K562 (cell line): ENCODE data around the gene SOWAHA. TPM values are rescaled to one million over a fixed set of nuclear protein-coding genes. Genes with fewer than 3 reads are reported as not detected.

Experiments used
- ATAC-seq: fragments of 200-7000 bp; cut with Tn5 transposase; 3 replicates; pipeline ENCODE4 v1.9.1; 2020; ENCODE audit warnings: moderate library complexity
- BruUV-seq: library from RNA; stranded (reverse); fragments of 400-500 nt; replicated peaks from 2 replicates; lab custom pipeline; 2021; lab: Mats Ljungman, UMichigan
- CTCF ChIA-PET: fragments of 300-600 bp; formaldehyde crosslinking; extraction: SDS; loops from one replicate; lab custom pipeline; 2021; ENCODE audit warnings: low intra/inter-chr PET ratio; lab: Yijun Ruan, JAX
- POLR2A ChIA-PET: fragments of 300-600, 350-650 bp; sonication (Branson Sonifier 250); formaldehyde crosslinking; extraction: SDS; loops from one replicate; lab custom pipeline; 2021; ENCODE audit warnings: antibody characterized with exemption, inconsistent platforms; lab: Yijun Ruan, JAX
- DNase-seq, 4 experiments: peaks; one replicate each; pipeline versions ENCODE4 v3.0.0 to v3.0.0-alpha.2; 2011 to 2018; ENCODE audit warnings: low spot score in 3 of 4, mixed read lengths in 3 of 4; ENCODE audit errors: extremely low read depth in 1 of 4
- FAIRE-seq: peaks from 2 replicates; lab custom pipeline; 2011; peaks lifted over from hg19 to GRCh38; lab: Jason Lieb, UNC
- H2AFZ ChIP-seq: 2 replicates; pipeline ENCODE4 v1.6.0; 2011; ENCODE audit warnings: low read depth, low read length, control low read depth, inconsistent platforms
- H3K27ac ChIP-seq: fragments of 200-600 bp; 3 replicates; pipeline ENCODE4 v1.8.0; 2011; ENCODE audit warnings: low read depth, mild to moderate bottlenecking, control low read depth, inconsistent platforms, low read length, moderate library complexity, mixed read lengths; ENCODE audit errors: extremely low read depth
- H3K27me3 ChIP-seq, 2 experiments: fragments of 300-600 bp in 1 of 2; 2 replicates in 1 of 2; 3 replicates in 1 of 2; pipeline versions ENCODE4 v1.6.0 to v1.8.0; 2011; ENCODE audit warnings: inconsistent platforms in 2 of 2, low read length in 2 of 2, mild to moderate bottlenecking in 1 of 2, mixed read lengths in 1 of 2, moderate library complexity in 1 of 2; ENCODE audit not compliant: control insufficient read depth in 2 of 2, insufficient read depth in 2 of 2
- H3K36me3 ChIP-seq: fragments of 300-600 bp; 3 replicates; pipeline ENCODE4 v1.8.0; 2011; ENCODE audit warnings: mild to moderate bottlenecking, low read length, inconsistent platforms; ENCODE audit not compliant: control insufficient read depth, insufficient read depth
- H3K4me1 ChIP-seq, 2 experiments: fragments of 200-600 bp in 1 of 2; replicated peaks in 1 of 2; 2 replicates in 1 of 2; 3 replicates in 1 of 2; pipeline versions ENCODE4 v1.5.1 to v1.8.0; 2011; ENCODE audit warnings: inconsistent platforms in 2 of 2, low read length in 2 of 2, mild to moderate bottlenecking in 1 of 2, mixed read lengths in 1 of 2, moderate library complexity in 1 of 2; ENCODE audit not compliant: control insufficient read depth in 2 of 2, insufficient read depth in 2 of 2
- H3K4me2 ChIP-seq: 2 replicates; pipeline ENCODE4 v1.6.1; 2011; ENCODE audit warnings: low read length, control low read depth, inconsistent platforms, mixed read lengths; ENCODE audit not compliant: insufficient read depth
- H3K4me3 ChIP-seq: fragments of 200-600 bp; sonication (generic), shearing (Covaris generic); 2 replicates; pipeline ENCODE4 v1.5.1; 2016; ENCODE audit warnings: control low read depth, inconsistent platforms
- H3K79me2 ChIP-seq: fragments of 200-600 bp; 3 replicates; pipeline ENCODE4 v1.8.0; 2011; ENCODE audit warnings: low read length, inconsistent platforms; ENCODE audit not compliant: control insufficient read depth, insufficient read depth
- H3K9ac ChIP-seq, 2 experiments: 2 replicates each; pipeline versions ENCODE4 v1.6.0 to v1.6.1; 2011; ENCODE audit warnings: low read depth in 2 of 2, low read length in 2 of 2, control low read depth in 1 of 2, inconsistent platforms in 1 of 2, mild to moderate bottlenecking in 1 of 2, mixed read lengths in 1 of 2; ENCODE audit not compliant: insufficient read depth in 1 of 2
- H3K9me1 ChIP-seq: one replicate; pipeline ENCODE4 v1.6.0; 2011; ENCODE audit warnings: inconsistent platforms, mild to moderate bottlenecking, low read length, moderate library complexity; ENCODE audit not compliant: control insufficient read depth, insufficient read depth
- H3K9me3 ChIP-seq: replicated peaks from 2 replicates; pipeline ENCODE4 v1.5.1; 2011; ENCODE audit warnings: low read depth, low read length, inconsistent platforms; ENCODE audit not compliant: control insufficient read depth, insufficient read depth
- H4K20me1 ChIP-seq: replicated peaks from 2 replicates; pipeline ENCODE4 v1.6.1; 2011; ENCODE audit warnings: low read length, inconsistent platforms, mixed read lengths; ENCODE audit not compliant: control insufficient read depth, insufficient read depth
- ATF1 ChIP-seq, 2 experiments: fragments of 450-650 bp in 1 of 2; IDR thresholded peaks; 2 replicates each; pipeline ENCODE4 v1.6.1; 2016; ENCODE audit warnings: missing compliant biosample characterization in 1 of 2, missing genetic modification characterization in 1 of 2
- BRF1 ChIP-seq: IDR thresholded peaks from 3 replicates; pipeline ENCODE4 v1.6.1; 2011; ENCODE audit warnings: borderline replicate concordance, mild to moderate bottlenecking; ENCODE audit not compliant: insufficient read length; ENCODE audit errors: extremely low read depth
- CBFA2T3 ChIP-seq: fragments of 450-650 bp; IDR thresholded peaks from 2 replicates; pipeline ENCODE4 v1.6.1; 2017
- ELF2 ChIP-seq: fragments of 250-450 bp; sonication (Bioruptor Pico); IDR thresholded peaks from 2 replicates; pipeline ENCODE4 v1.5.0; 2021; ENCODE audit warnings: mild to moderate bottlenecking
- ERF ChIP-seq: fragments of 450-650 bp; formaldehyde crosslinking; IDR thresholded peaks from 2 replicates; pipeline ENCODE4 v1.4.0; 2020; ENCODE audit warnings: mild to moderate bottlenecking, mixed read lengths
- HDAC3 ChIP-seq: fragments of 450-650 bp; IDR thresholded peaks from 2 replicates; pipeline ENCODE4 v1.6.1; 2018; ENCODE audit warnings: borderline replicate concordance, mild to moderate bottlenecking, moderate library complexity; ENCODE audit not compliant: partially characterized antibody
- MTA2 ChIP-seq: fragments of 450-650 bp; IDR thresholded peaks from 2 replicates; pipeline ENCODE4 v1.6.1; 2016; ENCODE audit warnings: low read depth
- NR2C2 ChIP-seq, 2 experiments: fragments of 200-800 bp in 1 of 2; sonication (Bioruptor generic) in 1 of 2; sonication (generic) in 1 of 2; formaldehyde crosslinking in 1 of 2; IDR thresholded peaks; 2 replicates each; pipeline versions ENCODE4 v1.6.1 to v1.8.0; 2016 to 2022; ENCODE audit warnings: mild to moderate bottlenecking in 1 of 2, missing compliant biosample characterization in 1 of 2, missing genetic modification characterization in 1 of 2, missing genetic modification reagents in 1 of 2
- RCOR1 ChIP-seq, 2 experiments: IDR thresholded peaks; 2 replicates each; pipeline ENCODE4 v1.6.1; 2012; ENCODE audit warnings: low read depth in 2 of 2, low read length in 2 of 2, borderline replicate concordance in 1 of 2, improper control_type of control experiment in 1 of 2
- RFX7 ChIP-seq: fragments of 250-450 bp; sonication (Bioruptor Pico); IDR thresholded peaks from 2 replicates; pipeline ENCODE4 v1.5.1; 2021; ENCODE audit warnings: mild to moderate bottlenecking
- SMAD4 ChIP-seq: fragments of 250-450 bp; sonication (Bioruptor Pico); conservative IDR thresholded peaks from 2 replicates; pipeline ENCODE4 v1.8.0; 2021; ENCODE audit warnings: inconsistent platforms, mild to moderate bottlenecking, moderate library complexity
- TBP ChIP-seq: optimal IDR thresholded peaks from 2 replicates; pipeline ENCODE3; 2011; ENCODE audit warnings: low read depth, low read length, improper control_type of control experiment
- TEAD4 ChIP-seq, 2 experiments: sonication (generic) in 1 of 2; formaldehyde crosslinking in 1 of 2; IDR thresholded peaks; 2 replicates each; pipeline versions ENCODE4 v1.6.1 to v1.8.0; 2012 to 2022; ENCODE audit warnings: borderline replicate concordance in 1 of 2, inconsistent platforms in 1 of 2, low read length in 1 of 2, mild to moderate bottlenecking in 1 of 2, missing genetic modification reagents in 1 of 2
- ZNF551 ChIP-seq: fragments of 250-450 bp; sonication (Bioruptor Pico); IDR thresholded peaks from 2 replicates; pipeline ENCODE4 v1.5.0; 2021; ENCODE audit warnings: mild to moderate bottlenecking, moderate library complexity
- ZNF830 ChIP-seq: fragments of 250-450 bp; sonication (Bioruptor Pico); IDR thresholded peaks from 2 replicates; pipeline ENCODE4 v1.5.0; 2021; ENCODE audit warnings: mild to moderate bottlenecking
- WGBS: fragments of 100-300 bp; shearing (Covaris generic); methylation state at CpG from one replicate; pipeline ENCODE4 v1.1.6; 2016; ENCODE audit warnings: low coverage, mixed read lengths; ENCODE audit not compliant: insufficient coverage; ENCODE audit errors: missing lambda C conversion rate; 5-methylcytosine and 5-hydroxymethylcytosine counted together
- in situ Hi-C: fragments of 300-500 bp; cut with MboI; formaldehyde crosslinking; loops from 4 replicates; pipeline ENCODE4 v1.15.0; 2018; ENCODE audit warnings: inconsistent platforms, mixed read lengths
- intact Hi-C: fragments of 100-400 bp; cut with micrococcal nuclease; formaldehyde crosslinking; loops from 2 replicates; pipeline ENCODE4 v1.14.2; 2022
- polyA plus RNA-seq, 8 experiments: library from polyadenylated mRNA; depleted of rRNA in 4 of 8; stranded (reverse) in 5 of 8; unstranded in 3 of 8; fragments of >200 nt; fragmentation: Nextera tagmentation in 2 of 8; fragmentation: Illumina TruSeq in 1 of 8; extraction: Ambion mirVana in 2 of 8; extraction: Trizol in 1 of 8; gene quantifications; 2 replicates each; pipeline versions ENCODE4 v1.2.1 to v1.2.3, GENCODE V29; 2011 to 2014; ENCODE audit warnings: inconsistent platforms in 1 of 8, missing spikeins in 1 of 8
- total RNA-seq, 7 experiments: library from RNA; depleted of rRNA in 6 of 7; stranded (reverse); fragments of >200 nt in 6 of 7; fragmentation: Illumina TruSeq in 2 of 7; extraction: Trizol in 2 of 7; gene quantifications; 2 replicates each; pipeline versions ENCODE4 v1.2.1 to v1.2.3, GENCODE V29; 2011 to 2021; ENCODE audit warnings: low replicate concordance in 1 of 7
- TF ChIP-seq, protein P1 (sequence below): fragments of 450-650 bp; IDR thresholded peaks from 2 replicates; pipeline ENCODE4 v1.6.1; 2016
- TF ChIP-seq, protein P2 (sequence below): fragments of 450-650 bp; IDR thresholded peaks from 2 replicates; pipeline ENCODE4 v1.6.1; 2018; ENCODE audit not compliant: partially characterized antibody

Gene SOWAHA
- total and polyA plus RNA-seq, 9 of the 15 experiments (the other 6 are each of a cell fraction or from before 2014, with no cell fraction given) = not detected

DNA sequence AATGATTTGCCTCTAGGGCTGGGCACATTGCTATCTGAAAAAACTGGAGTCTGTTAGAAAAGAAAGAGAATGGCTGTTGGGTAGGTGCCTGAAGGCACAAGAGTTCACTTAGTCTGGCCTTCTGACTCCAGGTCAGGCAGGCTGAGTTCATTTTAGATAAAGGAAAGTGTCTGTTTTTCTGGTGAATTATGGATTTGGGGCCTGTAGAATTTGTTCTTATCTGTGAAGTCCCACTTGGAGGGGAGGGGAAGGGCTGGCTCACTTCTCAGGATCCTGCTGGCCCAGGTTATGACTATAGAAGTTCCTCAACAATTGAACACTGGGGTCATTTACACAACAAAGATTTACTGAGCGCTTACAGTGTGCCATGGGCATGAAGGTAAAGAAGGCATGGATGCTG is 24.6 kb upstream of the SOWAHA start:
- Histone ChIP-seq H3K4me2 (peak overlapping the region; percentile 51), H3K4me1 (peaks cover 38 to 60% of the 10 kb centered on the region in 2 experiments), H2AFZ (peak overlapping the region; percentile 44), H3K36me3 (no peaks in the 10 kb centered on the region), H4K20me1 (no peaks in the 10 kb centered on the region), H3K79me2 (no peaks in the 10 kb centered on the region), H3K9me1 (no peaks in the 10 kb centered on the region), H3K27ac (peak overlapping the region; percentile 58), H3K27me3 (no peaks in the 10 kb centered on the region), H3K9ac (peak overlapping the region; percentile 17 to 82; a peak in 2 of 4 replicates), H3K4me3 (no peak overlapping the region), H3K9me3 (no peaks in the 10 kb centered on the region)
- DNase-seq = peak in 3 of 4 experiments; percentile 43 to 88 (median 78)
- in situ Hi-C loops = loop anchor here (10.0 kb wide), 1 partner anchor 1826 kb away; no protein-coding TSS in a partner anchor
- ATAC-seq = peak; percentile 78
- intact Hi-C loops = no loop called here
- POLR2A ChIA-PET = interaction anchor here (1.0 to 1.3 kb wide), 3 partner anchors 10 to 15 kb away, joined by 3 to 10 read pairs (median 4); partner anchors contain the start of gene SEPTIN8
- CTCF ChIA-PET = no interaction called here
- BruUV-seq = no TSS peak
- WGBS = 0% methylated on average over 1 of the region's 1 CpG
- peak; percentile 79 for FAIRE-seq
- TF ChIP-seq SMAD4 = peak; percentile 76
- no peak for TF ChIP-seq ELF2
- TF ChIP-seq TEAD4 (IDR thresholded peaks at IDR 0.05; ENCODE audit: low read length) = peak; percentile 53; the same call in 1 of the 2 replicates
- no peak for TF ChIP-seq TEAD4 (CRISPR knock-in tag; IDR thresholded peaks at IDR 0.05; ENCODE audit: borderline replicate concordance)
- TF ChIP-seq, protein P1, sequence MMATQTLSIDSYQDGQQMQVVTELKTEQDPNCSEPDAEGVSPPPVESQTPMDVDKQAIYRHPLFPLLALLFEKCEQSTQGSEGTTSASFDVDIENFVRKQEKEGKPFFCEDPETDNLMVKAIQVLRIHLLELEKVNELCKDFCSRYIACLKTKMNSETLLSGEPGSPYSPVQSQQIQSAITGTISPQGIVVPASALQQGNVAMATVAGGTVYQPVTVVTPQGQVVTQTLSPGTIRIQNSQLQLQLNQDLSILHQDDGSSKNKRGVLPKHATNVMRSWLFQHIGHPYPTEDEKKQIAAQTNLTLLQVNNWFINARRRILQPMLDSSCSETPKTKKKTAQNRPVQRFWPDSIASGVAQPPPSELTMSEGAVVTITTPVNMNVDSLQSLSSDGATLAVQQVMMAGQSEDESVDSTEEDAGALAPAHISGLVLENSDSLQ = peak; percentile 88
- no peak for TF ChIP-seq ATF1 (CRISPR knock-in tag; IDR thresholded peaks at IDR 0.05)
- no peak for TF ChIP-seq ATF1 (tag; IDR thresholded peaks at IDR 0.05)
- no peak for TF ChIP-seq NR2C2 (CRISPR knock-in tag; IDR thresholded peaks at IDR 0.05)
- peak; percentile 84 for TF ChIP-seq NR2C2 (tag; IDR thresholded peaks at IDR 0.05)
- TF ChIP-seq HDAC3 = peak; percentile 46
- no peak for TF ChIP-seq BRF1
- TF ChIP-seq TBP = peak; percentile 44
- no peak for TF ChIP-seq ZNF830 (CRISPR knock-in tag)
- peak in 1 of 2 experiments; percentile 75; a peak in 1 of 4 replicates for TF ChIP-seq RCOR1 (IDR thresholded peaks at IDR 0.05; ENCODE audit: borderline replicate concordance in 1 of 2, low read depth in 2 of 2, low read length in 2 of 2)
- TF ChIP-seq, protein P2, sequence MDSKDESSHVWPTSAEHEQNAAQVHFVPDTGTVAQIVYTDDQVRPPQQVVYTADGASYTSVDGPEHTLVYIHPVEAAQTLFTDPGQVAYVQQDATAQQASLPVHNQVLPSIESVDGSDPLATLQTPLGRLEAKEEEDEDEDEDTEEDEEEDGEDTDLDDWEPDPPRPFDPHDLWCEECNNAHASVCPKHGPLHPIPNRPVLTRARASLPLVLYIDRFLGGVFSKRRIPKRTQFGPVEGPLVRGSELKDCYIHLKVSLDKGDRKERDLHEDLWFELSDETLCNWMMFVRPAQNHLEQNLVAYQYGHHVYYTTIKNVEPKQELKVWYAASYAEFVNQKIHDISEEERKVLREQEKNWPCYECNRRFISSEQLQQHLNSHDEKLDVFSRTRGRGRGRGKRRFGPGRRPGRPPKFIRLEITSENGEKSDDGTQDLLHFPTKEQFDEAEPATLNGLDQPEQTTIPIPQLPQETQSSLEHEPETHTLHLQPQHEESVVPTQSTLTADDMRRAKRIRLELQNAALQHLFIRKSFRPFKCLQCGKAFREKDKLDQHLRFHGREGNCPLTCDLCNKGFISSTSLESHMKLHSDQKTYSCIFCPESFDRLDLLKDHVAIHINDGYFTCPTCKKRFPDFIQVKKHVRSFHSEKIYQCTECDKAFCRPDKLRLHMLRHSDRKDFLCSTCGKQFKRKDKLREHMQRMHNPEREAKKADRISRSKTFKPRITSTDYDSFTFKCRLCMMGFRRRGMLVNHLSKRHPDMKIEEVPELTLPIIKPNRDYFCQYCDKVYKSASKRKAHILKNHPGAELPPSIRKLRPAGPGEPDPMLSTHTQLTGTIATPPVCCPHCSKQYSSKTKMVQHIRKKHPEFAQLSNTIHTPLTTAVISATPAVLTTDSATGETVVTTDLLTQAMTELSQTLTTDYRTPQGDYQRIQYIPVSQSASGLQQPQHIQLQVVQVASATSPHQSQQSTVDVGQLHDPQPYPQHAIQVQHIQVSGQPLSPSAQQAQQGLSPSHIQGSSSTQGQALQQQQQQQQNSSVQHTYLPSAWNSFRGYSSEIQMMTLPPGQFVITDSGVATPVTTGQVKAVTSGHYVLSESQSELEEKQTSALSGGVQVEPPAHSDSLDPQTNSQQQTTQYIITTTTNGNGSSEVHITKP = peak; percentile 17
- peak; percentile 86 for TF ChIP-seq CBFA2T3
- peak; percentile 48 for TF ChIP-seq MTA2
- TF ChIP-seq ZNF551 (CRISPR knock-in tag) = no peak
- no peak for TF ChIP-seq ERF (CRISPR knock-in tag)
- TF ChIP-seq RFX7 = no peak
